ENCODE measurements around the gene MRM2. TPM values are rescaled to one million over a fixed set of nuclear protein-coding genes. Genes with fewer than 3 reads are reported as not detected.

The MRM2 gene
- total RNA-seq, 1 donor from 2014 or later, result 22.6 TPM

- peaks cover 4% of the 10 kb centered on the region for H3K4me1 ChIP-seq (ENCODE audit: insufficient read depth, low read length)
- no peak for DNase-seq (ENCODE audit: low read depth)
- H3K9ac ChIP-seq (ENCODE audit: low read length), result peak overlapping the region; percentile 89
- Mint-ChIP-seq H3K27ac (ENCODE audit: unreplicated experiment) (peak overlapping the region; percentile 69), H3K27me3 (ENCODE audit: low read depth, unreplicated experiment) (no peaks in the 10 kb centered on the region), H3K9me3 (ENCODE audit: unreplicated experiment) (no peaks in the 10 kb centered on the region), H3K36me3 (ENCODE audit: low read depth, unreplicated experiment) (peaks cover 4% of the 10 kb centered on the region), H3K4me1 (ENCODE audit: low read depth, unreplicated experiment) (peaks cover 4% of the 10 kb centered on the region), H3K4me3 (ENCODE audit: unreplicated experiment) (peak overlapping the region; percentile 92)
- no peak for TF ChIP-seq CTCF (IDR thresholded peaks at IDR 0.05; ENCODE audit: insufficient read depth, low read depth, low read length)
- TF ChIP-seq EZH2 (IDR thresholded peaks at IDR 0.05; ENCODE audit: insufficient read depth, low read length), result no peak
- H3K9me3 ChIP-seq (ENCODE audit: insufficient read depth, low read depth, low read length), result no peaks in the 10 kb centered on the region
- H3K36me3 ChIP-seq (ENCODE audit: insufficient read depth, low read length), result peaks cover 4% of the 10 kb centered on the region
- peak overlapping the region; percentile 64 for H3K27ac ChIP-seq (ENCODE audit: low read depth, low read length)
- H3K4me2 ChIP-seq (ENCODE audit: low read length), result peak overlapping the region; percentile 97
- peaks cover 40% of the 10 kb centered on the region for H3K79me2 ChIP-seq (ENCODE audit: insufficient read depth, low read length)
- H3K4me3 ChIP-seq (ENCODE audit: insufficient read depth, low read depth, low read length), result peak overlapping the region; percentile 89
- no peak for FAIRE-seq
- peak overlapping the region; percentile 62 for H2AFZ ChIP-seq (ENCODE audit: low read depth, low read length)
- H4K20me1 ChIP-seq (ENCODE audit: insufficient read depth, low read length), result peaks cover 20% of the 10 kb centered on the region
- no peaks in the 10 kb centered on the region for H3K27me3 ChIP-seq (ENCODE audit: insufficient read depth, low read length)
These were observed 780 bp upstream of the MRM2 start for GRCh38 chr7:2242541-2243429.

- no peaks in the 10 kb centered on the region for H3K27me3 ChIP-seq (ENCODE audit: insufficient read depth, low read length)
- no peak overlapping the region for H3K27ac Mint-ChIP-seq (ENCODE audit: unreplicated experiment)
- H3K4me3 Mint-ChIP-seq (ENCODE audit: unreplicated experiment), result peak overlapping the region; percentile 45
- no peak overlapping the region for H2AFZ ChIP-seq (ENCODE audit: low read depth, low read length)
- peaks cover 40% of the 10 kb centered on the region for H3K79me2 ChIP-seq (ENCODE audit: insufficient read depth, low read length)
- no peaks in the 10 kb centered on the region for H3K9me3 Mint-ChIP-seq (ENCODE audit: unreplicated experiment)
- no peak overlapping the region for H3K27ac ChIP-seq (ENCODE audit: low read depth, low read length)
- no peak for DNase-seq (ENCODE audit: low read depth)
- H3K4me2 ChIP-seq (ENCODE audit: low read length), result no peak overlapping the region
- no peak overlapping the region for H3K4me3 ChIP-seq (ENCODE audit: insufficient read depth, low read depth, low read length)
- peaks cover 19% of the 10 kb centered on the region for H3K4me1 ChIP-seq (ENCODE audit: insufficient read depth, low read length)
- no peak overlapping the region for H3K9ac ChIP-seq (ENCODE audit: low read length)
- H3K9me3 ChIP-seq (ENCODE audit: insufficient read depth, low read depth, low read length), result no peaks in the 10 kb centered on the region
- peaks cover 11% of the 10 kb centered on the region for H3K36me3 Mint-ChIP-seq (ENCODE audit: low read depth, unreplicated experiment)
- H3K27me3 Mint-ChIP-seq (ENCODE audit: low read depth, unreplicated experiment), result no peaks in the 10 kb centered on the region
- peaks cover 10% of the 10 kb centered on the region for H3K4me1 Mint-ChIP-seq (ENCODE audit: low read depth, unreplicated experiment)
- no peak for TF ChIP-seq EZH2 (IDR thresholded peaks at IDR 0.05; ENCODE audit: insufficient read depth, low read length)
- TF ChIP-seq CTCF (IDR thresholded peaks at IDR 0.05; ENCODE audit: insufficient read depth, low read depth, low read length), result no peak
- peaks cover 27% of the 10 kb centered on the region for H4K20me1 ChIP-seq (ENCODE audit: insufficient read depth, low read length)
- peaks cover 22% of the 10 kb centered on the region for H3K36me3 ChIP-seq (ENCODE audit: insufficient read depth, low read length)
- FAIRE-seq, result no peak
These were observed 2.8 kb downstream of the MRM2 start for GRCh38 chr7:2239242-2239641.

- Mint-ChIP-seq H3K36me3 (ENCODE audit: low read depth, unreplicated experiment) (peaks cover 15% of the 10 kb centered on the region), H3K9me3 (ENCODE audit: unreplicated experiment) (no peaks in the 10 kb centered on the region), H3K4me3 (ENCODE audit: unreplicated experiment) (no peak overlapping the region), H3K27me3 (ENCODE audit: low read depth, unreplicated experiment) (no peaks in the 10 kb centered on the region), H3K4me1 (ENCODE audit: low read depth, unreplicated experiment) (peaks cover 10% of the 10 kb centered on the region), H3K27ac (ENCODE audit: unreplicated experiment) (peak overlapping the region; percentile 59)
- H3K9me3 ChIP-seq (ENCODE audit: insufficient read depth, low read depth, low read length), result no peaks in the 10 kb centered on the region
- H3K36me3 ChIP-seq (ENCODE audit: insufficient read depth, low read length), result peaks cover 22% of the 10 kb centered on the region
- H3K4me2 ChIP-seq (ENCODE audit: low read length), result no peak overlapping the region
- no peak overlapping the region for H3K27ac ChIP-seq (ENCODE audit: low read depth, low read length)
- H3K4me1 ChIP-seq (ENCODE audit: insufficient read depth, low read length), result peaks cover 28% of the 10 kb centered on the region
- H4K20me1 ChIP-seq (ENCODE audit: insufficient read depth, low read length), result peaks cover 27% of the 10 kb centered on the region
- DNase-seq (ENCODE audit: low read depth) (no peak), FAIRE-seq (no peak)
- no peak overlapping the region for H3K9ac ChIP-seq (ENCODE audit: low read length)
- no peak for TF ChIP-seq EZH2 (IDR thresholded peaks at IDR 0.05; ENCODE audit: insufficient read depth, low read length)
- no peak for TF ChIP-seq CTCF (IDR thresholded peaks at IDR 0.05; ENCODE audit: insufficient read depth, low read depth, low read length)
- no peaks in the 10 kb centered on the region for H3K27me3 ChIP-seq (ENCODE audit: insufficient read depth, low read length)
- H3K4me3 ChIP-seq (ENCODE audit: insufficient read depth, low read depth, low read length), result no peak overlapping the region
- no peak overlapping the region for H2AFZ ChIP-seq (ENCODE audit: low read depth, low read length)
- H3K79me2 ChIP-seq (ENCODE audit: insufficient read depth, low read length), result peaks cover 45% of the 10 kb centered on the region
These were observed 4.8 kb downstream of the MRM2 start for GRCh38 chr7:2237109-2237602.
